Occipital lobe (tissue), 2 donors: ENCODE measurements around the gene PARVB. TPM values are rescaled to one million over a fixed set of nuclear protein-coding genes. Genes with fewer than 3 reads are reported as not detected.
A peak's percentile ranks its signal among the peaks of the same experiment; 100 is the strongest.

Experiments used
- DNase-seq: peaks from one replicate; lab custom pipeline; 2025; lab: John Stamatoyannopoulos, UW
- total RNA-seq: library from RNA; depleted of rRNA; stranded (reverse); fragments of >200 nt; gene quantifications from one replicate; pipeline ENCODE4 v1.2.3, GENCODE V29; 2014

Gene PARVB
- total RNA-seq, 1 donor from 2014 or later = 5.1 TPM

DNA sequence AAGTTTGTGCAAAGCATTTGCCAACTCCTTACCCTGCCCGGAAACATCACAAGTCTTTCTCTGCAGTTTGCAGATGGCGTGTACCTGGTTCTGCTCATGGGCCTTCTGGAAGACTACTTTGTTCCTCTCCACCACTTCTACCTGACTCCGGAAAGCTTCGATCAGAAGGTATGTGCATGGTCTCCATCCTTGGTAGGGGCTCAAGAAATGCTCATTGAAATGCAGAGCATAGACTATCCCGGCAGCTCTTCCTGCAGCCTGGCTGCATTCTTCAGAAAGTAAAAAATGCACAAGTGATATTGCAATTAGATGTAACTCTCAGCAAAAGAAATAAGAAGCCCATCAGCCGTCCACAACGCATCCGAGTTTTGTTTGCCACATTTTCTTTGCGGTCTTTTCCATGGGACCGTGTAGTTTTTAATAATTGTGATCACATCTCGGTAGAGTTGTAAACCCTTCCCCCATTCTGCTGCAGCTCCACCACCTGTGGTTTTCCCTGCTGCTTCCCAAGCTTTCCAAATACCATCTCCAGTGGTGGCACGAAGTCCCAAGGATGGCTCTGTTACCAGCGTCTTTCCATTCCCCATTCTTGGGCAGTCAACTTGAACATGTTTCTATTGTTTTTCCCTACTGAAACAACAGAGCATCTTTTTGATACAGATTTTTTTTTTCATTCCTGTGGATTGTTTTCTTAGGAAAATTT is 134.0 kb downstream of the PARVB start:
- no peak for DNase-seq

- no peak for DNase-seq
Measured at GRCh38 chr22:44158816-44159215, 134.7 kb downstream of the PARVB start.

DNA sequence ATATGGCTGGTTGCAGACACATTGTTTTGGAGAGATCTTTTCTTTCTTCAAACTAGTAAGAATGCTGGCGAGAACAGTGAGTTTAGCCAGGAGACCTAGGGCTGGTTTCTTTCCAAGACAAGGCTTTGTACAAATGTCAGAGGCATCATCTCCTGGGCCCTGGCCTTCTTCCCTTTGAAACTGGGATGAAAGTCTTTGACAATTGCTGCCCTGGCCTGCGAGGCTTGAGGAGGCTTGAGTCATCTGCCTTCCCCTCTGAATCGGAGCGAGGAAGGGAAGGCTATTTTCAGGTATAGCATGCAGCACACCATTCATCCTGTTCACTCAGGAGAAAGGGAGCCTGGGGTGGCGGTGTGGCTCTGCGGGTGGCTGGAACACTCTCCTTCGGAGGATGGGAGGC is 135.1 kb downstream of the PARVB start:
- DNase-seq = peak; percentile 19

DNA sequence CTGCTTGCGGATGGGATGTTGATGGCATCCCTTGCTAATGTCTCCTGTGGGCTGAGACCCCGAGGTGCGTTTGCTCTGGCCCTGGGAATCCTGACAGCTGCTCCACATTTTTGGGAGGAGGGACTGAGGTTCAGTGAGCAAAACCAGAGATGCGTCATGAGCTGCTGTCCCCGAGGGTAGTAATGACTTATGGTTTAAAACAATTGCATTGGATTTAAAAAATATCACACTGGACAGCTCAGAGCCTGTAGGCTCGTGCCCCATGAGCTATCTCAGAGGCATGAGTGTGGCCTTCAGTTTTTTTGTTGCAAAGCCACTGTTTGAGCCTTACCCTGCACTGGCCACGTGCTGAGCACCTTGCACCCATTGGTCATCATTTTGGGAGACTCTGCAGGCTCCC is 135.7 kb downstream of the PARVB start:
- DNase-seq = no peak

DNA sequence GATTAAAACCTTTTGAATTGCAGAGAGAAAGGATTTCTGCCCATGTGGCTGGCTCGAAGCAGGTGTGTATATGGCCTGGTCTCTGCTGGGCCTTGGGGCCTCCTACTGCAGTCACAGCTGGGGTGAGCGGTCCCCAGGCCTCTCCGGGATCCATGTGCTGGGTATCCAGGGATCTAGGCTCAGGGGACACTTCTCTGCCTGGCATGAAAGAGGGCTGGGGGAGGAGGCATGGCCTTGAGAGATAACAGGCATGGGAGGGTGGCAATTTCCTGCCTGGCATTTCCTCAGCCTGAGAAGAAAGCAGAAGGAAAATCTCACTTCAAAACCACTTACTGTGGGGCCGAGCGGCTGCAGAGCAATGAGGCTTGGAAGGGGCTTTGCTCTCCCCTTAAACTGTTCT is 136.3 kb downstream of the PARVB start:
- no peak for DNase-seq

DNA sequence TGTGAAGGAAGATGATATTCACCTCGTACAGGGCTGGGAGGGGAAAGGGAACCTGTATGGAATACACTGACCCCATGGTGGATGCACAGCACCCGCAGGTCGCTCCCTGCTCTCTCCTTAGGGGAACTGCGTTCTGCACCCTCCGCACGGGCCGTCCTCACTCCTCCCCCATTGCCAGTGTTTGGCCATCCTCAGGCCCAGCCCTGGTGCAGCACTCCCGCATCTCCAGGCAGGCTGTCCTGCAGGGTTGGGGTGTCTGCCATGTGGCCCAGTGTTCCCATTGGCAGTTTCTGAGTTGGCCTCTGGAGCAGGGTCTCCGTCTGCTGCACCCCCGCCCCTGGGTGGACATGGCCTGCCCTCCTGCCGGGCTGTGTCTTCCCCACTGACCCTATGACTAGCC is 137.6 kb downstream of the PARVB start:
- DNase-seq = no peak

DNA sequence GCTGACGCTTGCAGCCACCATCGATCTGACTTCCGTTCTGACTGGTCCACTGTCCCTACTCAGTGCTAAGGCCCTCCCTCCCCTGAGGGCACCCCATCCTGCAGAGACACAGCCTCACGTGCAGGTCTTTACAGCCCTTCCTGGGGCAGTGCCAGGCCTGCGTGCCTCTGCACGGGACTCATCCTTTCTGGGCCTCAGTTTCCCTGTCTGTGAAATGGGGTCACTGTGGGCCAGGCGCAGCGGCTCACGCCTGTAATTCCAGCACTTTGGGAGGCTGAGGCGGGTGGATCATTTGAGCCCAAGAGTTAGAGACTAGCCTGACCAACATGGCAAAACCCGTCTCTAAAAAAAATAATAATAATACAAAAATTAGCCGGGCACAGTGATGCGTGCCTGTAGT is 138.9 kb downstream of the PARVB start:
- no peak for DNase-seq

DNA sequence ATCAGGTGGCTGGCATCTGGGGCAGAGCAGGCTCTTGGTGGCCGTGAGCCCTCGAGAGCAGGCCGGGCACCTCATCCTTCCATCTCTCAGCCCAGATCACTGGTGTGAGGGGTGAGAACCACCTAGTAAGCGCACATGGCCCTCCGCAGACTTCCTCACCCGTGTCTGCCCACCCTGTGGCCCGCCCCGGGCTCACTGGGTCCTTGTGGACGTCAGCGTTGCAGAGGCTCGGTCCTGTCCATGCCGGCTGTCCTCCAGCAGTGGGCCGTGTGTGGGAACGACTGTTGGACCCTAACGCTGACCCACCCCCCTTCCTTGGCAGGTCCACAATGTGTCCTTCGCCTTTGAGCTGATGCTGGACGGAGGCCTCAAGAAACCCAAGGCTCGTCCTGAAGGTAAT is 139.4 kb downstream of the PARVB start:
- no peak for DNase-seq

GRCh38 chr22:44164031-44164430 is 139.9 kb downstream of the PARVB start:
- no peak for DNase-seq

DNA sequence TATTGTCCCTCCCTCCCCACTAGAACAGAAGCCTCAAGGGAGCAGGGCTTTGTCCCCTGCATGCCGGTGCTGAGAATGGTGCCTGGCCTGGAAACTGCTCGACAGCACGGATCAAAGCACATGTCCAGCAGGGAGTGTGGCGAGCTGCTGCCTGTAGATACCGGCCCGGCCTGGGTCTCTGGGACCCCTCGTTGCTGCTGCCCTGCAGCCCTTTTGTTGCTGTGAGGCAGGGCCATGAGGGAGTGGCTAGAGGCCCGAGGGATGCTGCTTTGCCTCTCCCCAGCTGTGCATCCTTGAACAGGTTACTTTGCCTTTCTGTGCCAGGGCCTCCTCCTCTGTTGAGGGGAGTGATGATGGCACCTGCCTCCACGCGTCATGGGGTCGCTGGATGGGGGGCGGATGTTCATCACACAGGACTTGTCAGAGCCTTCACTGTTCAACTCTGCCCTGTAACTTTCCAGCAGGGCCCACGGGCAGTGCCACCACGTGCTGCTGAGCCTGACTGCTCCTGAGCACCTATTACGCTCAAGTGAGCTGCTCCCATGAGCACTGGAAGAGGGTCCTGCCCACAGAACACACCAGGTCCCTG is 141.3 kb downstream of the PARVB start:
- no peak for DNase-seq

DNA sequence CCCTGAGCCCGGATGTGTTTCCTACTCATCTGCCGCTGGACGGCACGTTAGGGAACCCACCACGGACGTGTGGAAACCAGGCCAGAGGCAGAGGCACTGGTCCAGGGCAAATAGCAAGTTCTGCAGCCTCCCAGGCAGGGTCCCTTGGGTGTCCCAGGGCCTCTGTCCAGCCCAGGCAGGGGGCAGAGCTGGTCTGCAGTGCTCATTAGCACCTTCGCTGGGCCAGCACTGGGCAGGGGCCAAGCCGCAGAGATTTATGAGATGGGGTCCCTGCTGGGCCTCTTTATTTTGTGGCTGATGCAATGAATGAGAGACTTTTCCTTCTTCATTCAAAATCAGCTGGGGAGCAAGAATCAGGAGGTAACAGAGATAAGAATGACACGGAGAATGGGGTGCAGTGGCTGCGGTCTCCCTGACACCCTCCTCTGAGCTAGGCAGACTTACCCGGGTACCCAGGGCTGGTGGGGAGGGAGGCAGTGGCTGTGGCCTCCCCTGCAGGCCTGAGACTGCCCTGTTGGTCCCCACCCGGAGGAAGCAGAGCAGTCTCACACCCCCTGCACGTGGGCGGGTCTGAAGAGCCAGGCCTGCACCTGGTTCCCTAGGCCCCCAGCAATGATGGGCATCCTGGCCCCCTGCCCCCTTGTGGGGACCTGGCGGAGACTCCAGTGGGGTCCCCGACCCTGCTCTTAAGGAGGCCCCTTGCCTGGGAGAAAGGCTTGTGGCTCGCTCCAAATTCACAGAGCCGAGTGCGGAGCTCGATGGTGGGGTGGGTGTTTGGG is 142.6 kb downstream of the PARVB start:
- DNase-seq = no peak

GRCh38 chr22:44167501-44167900 is 143.4 kb downstream of the PARVB start:
- no peak for DNase-seq

GRCh38 chr22:44168206-44168605 is 144.1 kb downstream of the PARVB start:
- no peak for DNase-seq

DNA sequence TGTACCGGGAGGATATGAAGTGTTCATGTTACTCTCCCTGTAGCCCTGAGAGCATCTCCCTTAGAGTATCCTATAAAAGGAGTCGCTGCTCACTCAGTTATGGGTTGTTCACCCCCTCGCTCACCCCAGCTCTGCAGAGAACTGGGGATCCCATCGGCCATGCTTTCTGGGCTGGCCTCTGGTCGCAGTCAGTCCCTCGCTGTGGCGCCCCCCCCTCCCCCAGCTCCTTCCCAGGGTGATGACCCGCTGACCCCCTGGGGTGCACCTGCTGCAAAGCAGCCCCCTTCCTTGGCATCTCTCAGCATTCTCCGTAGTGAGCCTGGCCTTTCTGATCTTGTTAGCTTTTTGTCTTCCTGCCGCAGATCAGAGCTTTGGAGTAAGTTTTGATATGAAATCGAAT is 146.4 kb downstream of the PARVB start:
- no peak for DNase-seq

GRCh38 chr22:44171561-44171960 is 147.5 kb downstream of the PARVB start:
- DNase-seq = no peak

DNA sequence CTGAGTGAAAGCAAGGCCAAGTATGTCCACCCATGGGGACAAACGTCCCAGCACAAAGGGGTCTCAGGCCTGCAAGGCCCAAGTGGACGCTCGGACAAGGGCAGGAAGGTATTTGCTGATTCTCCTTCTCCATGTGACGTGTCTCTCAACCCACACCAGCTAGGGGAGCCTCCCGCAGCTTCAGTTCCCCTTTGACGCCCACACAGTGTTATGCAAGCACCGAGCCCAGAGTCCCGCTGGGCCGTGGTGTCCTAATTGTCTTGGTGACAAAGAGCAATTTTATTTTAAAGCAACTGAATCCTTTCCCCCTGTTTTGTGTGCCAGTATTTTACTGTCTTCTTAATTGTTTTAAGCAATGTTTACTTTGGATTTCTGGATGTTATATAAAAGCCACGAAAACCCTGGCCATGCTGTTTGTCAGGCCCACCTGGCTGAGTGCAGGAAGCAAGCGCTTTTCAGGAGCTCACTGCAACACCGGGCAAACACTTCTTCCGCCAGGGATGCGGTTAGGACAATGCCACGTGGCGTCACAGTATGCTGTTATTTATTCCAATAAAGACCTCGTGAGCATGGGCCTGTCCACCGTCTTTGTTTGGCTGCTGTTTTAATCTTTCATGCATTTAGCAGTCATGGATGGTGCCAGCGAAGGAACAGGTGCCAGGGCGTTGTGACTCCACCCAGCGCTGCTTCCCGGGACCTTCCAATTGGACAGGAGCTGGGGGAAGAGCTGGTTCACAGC is 148.4 kb downstream of the PARVB start:
- DNase-seq = peak; percentile 51

- no peak for DNase-seq
Measured at GRCh38 chr22:44173154-44173553, 149.1 kb downstream of the PARVB start.

- no peak for DNase-seq
Measured at GRCh38 chr22:44175676-44176075, 151.6 kb downstream of the PARVB start.

DNA sequence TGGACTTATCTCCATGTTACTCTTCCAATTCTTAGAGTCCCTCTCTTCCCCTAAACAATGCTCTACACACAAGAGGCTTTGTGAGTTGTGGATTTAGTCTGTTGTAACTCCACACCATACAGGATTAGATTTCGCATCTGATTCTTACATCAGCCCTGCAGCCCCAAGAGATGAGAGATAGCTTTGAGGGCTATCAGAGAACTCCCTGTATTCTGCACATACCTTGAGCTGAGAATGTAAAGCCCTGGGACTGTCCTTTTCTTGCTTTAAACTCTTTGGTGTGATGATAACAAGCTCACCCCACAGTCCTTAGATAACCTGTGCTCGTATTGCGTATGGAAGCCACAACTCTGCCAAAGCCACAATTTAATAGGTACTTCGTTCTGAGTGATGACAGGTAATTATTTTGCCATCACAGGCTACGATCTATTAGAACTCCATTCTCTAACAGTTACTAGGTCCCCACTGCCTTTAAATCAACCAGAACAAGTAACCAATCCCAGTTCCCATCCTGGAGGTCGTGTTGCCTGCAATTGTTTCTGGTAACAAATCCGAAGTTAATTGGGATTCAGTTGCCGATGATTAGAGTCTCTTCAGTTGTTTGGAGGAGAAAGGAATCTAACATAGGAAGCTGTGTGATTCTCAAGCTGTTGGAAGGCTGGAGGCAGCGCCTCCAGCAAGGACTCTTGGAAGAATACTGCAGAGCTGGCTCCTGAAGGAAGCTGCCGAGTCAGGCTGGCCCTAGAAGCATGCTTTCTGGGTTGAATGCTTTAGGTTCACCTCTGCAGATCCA is 155.3 kb downstream of the PARVB start:
- no peak for DNase-seq

- no peak for DNase-seq
Measured at GRCh38 chr22:44179989-44180705, 156.0 kb downstream of the PARVB start.

DNA sequence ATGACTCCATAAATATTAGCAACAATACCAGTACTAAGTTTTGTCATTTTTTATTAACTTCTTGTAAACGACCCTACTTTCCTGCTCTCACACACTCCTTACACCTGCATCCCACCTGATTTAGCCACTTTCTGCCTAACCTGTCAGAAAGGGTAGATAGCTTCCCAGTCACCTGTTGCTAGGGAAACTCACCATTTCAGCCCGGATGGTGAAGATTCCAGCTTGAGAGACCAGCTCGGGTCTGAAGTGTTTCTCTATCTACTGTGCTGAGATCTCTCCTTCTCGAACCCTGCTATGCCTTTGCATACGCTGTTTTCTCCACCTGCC is 156.6 kb downstream of the PARVB start, which contains the start of gene PARVG:
TSS of gene PARVG (plus strand) at position 220 of the 327 bp plus-strand sequence. CDS start 2,405 bp downstream, outside the sequence.
- DNase-seq = no peak
